Measurements from ENCODE around the gene ENTR1.

ENTR1 gene

DNA sequence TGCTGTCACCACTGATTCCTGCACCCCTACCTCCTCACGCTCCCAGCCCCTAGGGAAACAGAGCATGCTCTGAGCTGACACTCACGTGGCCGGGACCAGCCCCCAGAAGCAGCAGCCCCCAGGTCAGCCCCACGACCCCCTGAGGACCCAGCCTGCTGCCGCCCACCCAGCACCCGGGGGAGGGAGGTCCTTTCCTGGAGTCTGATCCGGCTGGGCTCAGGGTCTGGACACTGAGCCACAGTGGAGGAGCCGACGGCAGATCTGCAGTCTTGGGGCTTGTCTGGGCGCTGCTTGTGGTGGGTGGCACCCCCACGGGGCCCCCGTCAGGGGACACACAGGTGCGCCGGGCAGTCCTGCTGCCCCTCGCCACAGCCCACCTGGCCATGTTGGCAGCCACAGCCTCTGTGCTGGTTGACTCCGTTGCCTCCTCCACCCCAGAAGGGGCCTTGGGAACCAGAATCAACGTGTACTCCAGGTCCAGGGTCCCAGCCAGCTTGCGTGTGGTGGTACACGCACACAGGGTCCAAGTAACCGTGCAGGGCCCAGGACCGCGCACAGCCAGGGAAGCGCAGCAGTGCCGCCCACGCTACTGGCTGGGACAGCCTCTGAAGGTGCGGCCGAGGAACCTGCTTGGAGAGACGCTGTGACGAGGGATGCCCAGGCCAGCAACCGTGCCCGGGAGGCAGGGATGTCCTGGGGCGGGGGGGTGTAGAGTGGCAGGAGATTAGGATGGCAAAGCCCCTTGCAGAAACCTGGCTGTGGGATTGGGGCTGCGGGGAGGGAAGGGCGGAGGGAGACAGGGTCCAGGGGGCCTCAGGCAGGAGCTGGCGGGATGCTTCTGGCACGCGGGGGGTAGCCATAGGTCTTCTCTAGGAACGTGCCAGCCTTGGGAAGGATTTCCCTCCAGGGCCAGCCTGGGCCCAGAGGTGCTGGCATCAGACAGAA is 50.4 kb downstream of the ENTR1 start:
- no peak for DNase-seq

DNA sequence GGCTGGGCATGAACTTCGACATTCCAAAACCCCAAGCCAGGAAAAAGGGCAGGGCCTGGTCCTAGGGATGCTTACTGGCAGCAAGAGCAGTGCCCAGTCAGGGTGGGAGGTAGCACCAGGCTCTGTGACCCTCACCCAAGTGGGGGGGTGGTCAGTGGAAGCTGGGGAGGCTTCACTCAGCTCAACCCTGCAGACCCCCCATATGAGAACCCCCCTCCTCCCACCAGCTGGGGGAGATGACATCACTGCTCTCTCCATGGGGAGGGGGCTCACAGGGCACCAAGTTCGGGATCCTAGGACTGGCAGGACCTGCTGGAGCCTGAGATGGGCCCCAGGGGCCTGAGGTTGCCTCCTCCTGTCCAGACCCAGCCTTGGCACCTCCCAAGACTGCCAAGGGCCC is 51.5 kb downstream of the ENTR1 start:
- DNase-seq = no peak

DNA sequence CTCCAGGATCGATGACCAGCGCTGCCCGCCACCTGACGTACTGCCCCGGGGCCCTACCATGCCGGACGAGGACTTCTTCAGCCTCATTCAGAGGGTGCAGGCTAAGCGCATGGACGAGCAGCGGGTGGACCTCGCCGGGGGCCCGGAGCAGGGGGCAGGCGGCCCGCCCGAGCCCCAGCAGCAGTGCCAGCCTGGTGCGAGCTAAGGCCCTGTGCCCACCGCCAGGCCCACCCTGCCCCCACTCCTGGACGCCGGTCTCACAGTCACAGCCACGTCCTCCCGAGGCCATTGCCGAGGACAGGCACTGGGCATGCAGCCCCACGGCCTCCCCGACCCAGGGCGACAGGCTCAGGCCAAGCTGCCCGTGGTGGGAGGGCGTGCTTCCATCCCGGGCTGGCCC is 52.4 kb downstream of the ENTR1 start:
- no peak for DNase-seq

DNA sequence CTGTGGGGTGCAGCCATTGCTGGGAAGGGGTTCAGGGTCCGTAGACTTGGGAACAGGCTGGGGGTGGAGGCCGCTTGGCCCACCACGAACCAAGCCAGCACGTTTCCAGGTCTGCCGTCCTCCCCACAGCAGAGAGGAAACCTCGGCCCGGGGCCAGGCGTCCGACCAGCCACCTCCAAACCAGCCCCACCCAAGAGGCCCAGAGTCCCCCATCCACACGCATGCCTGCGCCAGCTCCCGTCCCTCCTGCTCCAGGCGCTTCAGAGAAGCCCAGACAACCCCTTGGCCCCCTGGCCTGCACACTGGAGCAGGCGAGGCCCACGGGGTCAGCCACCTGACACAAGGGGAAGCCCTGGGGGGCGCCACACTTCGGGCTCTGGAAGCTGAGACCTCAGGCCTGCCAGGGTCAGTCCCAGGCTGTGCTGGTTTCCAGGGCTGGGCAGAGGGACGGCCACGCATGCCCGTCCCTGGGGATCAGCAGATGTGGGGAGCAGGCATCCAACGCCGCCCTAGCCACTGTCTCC is 53.1 kb downstream of the ENTR1 start:
- DNase-seq = no peak

DNA sequence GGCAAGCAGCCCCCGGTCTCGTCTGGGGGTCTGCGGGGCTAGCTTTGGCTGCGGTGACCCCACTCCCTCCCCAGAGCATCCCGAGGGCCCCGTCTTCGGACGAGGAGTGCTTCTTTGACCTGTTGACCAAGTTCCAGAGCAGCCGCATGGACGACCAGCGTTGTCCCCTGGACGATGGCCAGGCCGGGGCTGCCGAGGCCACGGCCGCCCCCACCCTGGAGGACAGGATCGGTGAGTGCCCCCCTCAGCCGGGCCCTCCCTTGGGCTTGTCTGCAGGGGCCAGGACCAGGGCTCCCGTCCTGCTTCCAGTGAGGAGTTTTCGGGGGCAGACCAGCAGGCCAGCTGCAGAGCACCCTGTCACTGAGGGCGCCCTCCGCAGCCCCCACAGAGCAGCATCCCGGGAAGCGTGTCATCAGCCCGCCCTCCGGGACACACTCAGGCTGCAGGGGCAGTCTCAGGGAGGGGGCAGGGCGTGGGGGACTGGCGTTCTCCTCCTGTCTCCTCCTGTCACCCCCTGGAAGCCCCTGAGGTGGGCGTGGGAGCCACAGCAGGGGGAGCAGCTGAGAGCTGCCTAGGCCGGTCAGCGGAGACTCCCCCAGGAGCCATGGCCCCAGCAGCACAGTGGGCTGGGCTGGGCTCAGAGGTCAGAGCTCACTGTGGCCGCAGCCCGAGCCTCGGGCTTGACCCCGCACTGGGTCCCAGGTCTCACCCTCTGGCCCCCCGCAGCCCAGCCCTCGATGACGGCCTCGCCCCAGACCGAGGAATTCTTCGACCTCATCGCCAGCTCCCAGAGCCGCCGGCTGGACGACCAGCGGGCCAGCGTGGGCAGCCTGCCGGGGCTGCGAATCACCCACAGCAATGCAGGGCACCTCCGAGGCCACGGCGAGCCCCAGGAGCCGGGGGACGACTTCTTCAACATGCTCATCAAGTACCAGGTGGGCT is 54.5 kb downstream of the ENTR1 start:
- DNase-seq = no peak

DNA sequence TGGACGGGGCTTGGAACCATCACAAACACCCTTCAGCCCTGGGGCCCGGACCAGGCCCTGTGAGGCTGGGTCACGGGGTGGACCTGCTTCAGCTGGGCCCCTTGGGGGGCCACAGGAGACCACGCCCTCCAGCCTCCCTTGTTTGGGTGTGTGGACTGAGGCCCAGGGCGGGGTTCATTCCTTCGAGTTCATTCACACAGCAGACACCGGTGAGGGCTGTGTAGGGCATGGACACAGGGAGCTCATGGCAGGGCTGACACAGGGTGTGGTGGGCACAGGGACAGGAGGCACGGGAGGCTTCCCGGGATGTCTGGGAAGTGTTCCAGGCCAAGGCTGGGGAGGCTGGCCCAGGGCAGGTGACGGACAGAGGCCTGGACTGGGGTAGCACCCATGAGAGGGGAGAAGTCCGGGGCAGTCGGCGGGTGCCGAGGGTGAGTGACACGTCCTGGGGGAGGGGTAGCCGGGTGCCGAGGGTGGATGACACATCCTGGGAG is 55.8 kb downstream of the ENTR1 start:
- no peak for DNase-seq

DNA sequence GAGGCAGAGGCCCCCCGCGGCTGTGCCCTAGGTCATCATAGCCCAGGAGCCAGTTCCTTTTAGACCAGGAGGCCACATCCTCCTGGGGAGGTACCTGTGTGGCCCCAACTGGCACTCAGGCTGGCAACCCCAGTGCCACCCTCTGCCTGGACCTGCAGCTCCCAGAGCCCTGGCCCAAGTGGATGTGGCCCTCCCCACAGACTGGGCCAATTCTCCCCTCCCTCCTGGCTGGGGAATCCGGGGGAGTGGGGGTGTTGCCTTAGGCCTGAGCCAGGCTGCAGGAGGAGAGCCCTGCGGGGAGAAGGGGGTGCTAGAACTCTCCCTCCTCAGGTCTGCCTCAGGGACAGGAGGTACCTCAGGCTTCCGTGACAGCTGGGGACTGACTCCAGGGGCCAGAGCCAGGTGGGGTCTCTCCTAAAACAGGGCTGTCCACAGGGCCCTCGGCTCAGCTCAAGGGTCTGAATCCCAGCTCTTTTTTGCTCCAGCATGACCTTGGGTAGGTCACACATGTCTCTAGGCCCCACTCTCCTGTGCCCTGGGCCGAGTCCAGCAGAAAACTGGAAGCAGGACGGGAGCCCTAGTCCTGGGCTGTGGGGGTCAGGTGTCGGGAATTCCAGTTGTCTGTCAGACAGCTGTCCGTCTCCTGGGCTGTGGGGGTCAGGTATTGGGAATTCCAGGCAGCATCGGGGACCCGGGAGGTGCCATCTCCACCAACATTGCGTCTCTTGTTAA is 56.5 kb downstream of the ENTR1 start:
- DNase-seq = no peak

DNA sequence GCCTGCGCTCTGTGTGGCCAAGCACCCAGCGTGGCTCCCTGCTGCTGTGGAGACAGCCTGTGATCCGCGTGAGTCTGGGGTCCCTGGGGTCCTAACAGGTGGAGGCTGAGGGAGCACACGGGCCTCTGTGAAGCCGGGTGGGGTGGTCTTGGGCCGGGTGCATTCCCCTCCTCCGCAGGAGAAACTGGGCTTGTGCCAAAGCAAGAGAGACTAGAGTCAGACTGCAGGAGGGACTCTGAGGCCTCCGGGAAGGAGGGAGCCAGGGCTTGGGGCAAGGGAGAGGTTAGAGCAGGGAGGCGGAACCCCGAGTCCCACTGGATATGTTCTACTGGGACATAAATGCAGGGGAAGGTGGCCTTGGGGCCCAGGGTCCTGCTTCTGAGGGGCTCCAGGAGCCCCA is 57.3 kb downstream of the ENTR1 start:
- no peak for DNase-seq

DNA sequence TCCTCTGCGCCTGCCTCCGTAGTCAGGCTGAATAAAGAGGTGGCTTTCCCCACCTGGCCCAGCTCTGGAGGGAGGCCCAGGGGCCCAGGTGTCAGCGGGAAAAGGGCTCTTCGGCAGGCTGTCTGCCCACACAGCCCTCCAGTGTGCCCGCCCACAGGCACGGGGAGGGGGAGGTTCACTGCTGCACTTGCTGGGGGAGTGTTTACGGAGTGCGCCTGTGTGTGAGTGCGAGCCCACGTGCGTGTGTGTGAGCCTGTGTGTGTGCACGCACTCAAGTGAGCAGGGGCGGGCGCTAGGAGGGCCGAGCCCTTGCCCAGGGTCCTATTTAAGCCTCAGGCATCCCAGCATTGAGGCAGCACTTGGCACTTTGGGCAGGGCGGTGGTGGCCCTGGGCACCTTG is 57.7 kb downstream of the ENTR1 start:
- DNase-seq = peak; percentile 84

Data from NCI-H2029 (cell line).